Left lung (tissue), 10 donors: ENCODE results near the gene SEPTIN10. TPM values are rescaled to one million over a fixed set of nuclear protein-coding genes. Genes with fewer than 3 reads are reported as not detected.

Experiments used
- ATAC-seq: fragments of 200-7000 bp; cut with Tn5 transposase; one replicate; pipeline ENCODE4 v1.9.1; 2020; ENCODE audit warnings: moderate library complexity
- DNase-seq, 4 donors: peaks; one replicate each; pipeline ENCODE4 v3.0.0-alpha.2; 2013 to 2020
- H3K27ac ChIP-seq, 2 donors: fragments of 200-600 bp; sonication (generic) in 1 of 2; one replicate each; pipeline versions ENCODE4 v1.5.0 to v1.8.0; 2020 to 2021
- H3K27me3 ChIP-seq, 2 donors: fragments of 200-600 bp; sonication (generic) in 1 of 2; one replicate each; pipeline versions ENCODE4 v1.5.0 to v1.8.0; 2020 to 2021
- H3K36me3 ChIP-seq, 2 donors: fragments of 200-600 bp; sonication (generic) in 1 of 2; one replicate each; pipeline versions ENCODE4 v1.5.0 to v1.8.0; 2020 to 2021
- H3K4me1 ChIP-seq, 2 donors: fragments of 200-600 bp; one replicate each; pipeline ENCODE4 v1.8.0; 2021
- H3K4me3 ChIP-seq, 2 donors: fragments of 200-600 bp; sonication (generic) in 1 of 2; one replicate each; pipeline versions ENCODE4 v1.5.0 to v1.8.0; 2020 to 2021; ENCODE audit warnings: mild to moderate bottlenecking in 1 of 2
- H3K9me3 ChIP-seq, 2 donors: fragments of 200-600 bp; sonication (generic) in 1 of 2; one replicate each; pipeline versions ENCODE4 v1.5.0 to v1.8.0; 2020 to 2021
- CTCF ChIP-seq, 2 donors: fragments of 200-600 bp; sonication (generic) in 1 of 2; IDR thresholded peaks; one replicate each; pipeline versions ENCODE4 v1.5.0 to v1.8.0; 2021; ENCODE audit warnings: antibody characterized with exemption in 2 of 2
- intact Hi-C, 2 donors: fragments of 100-400 bp; cut with DNase I; formaldehyde crosslinking; loops; one replicate each; pipeline versions ENCODE4 v1.11.2 to v1.14.2; 2022
- polyA plus RNA-seq, 6 donors: library from polyadenylated mRNA; unstranded; fragments of 120-200 nt; gene quantifications; one replicate each; pipeline ENCODE4 v1.2.1, GENCODE V29; 2013; ENCODE audit not compliant: insufficient read length in 6 of 6
- total RNA-seq, 2 donors: library from RNA; stranded (reverse); fragmentation: NEBNext Ultra II Directional; extraction: Animal tissue kit (Norgen Biotek cat#: 25700); gene quantifications; one replicate each; pipeline ENCODE4 v1.2.1, GENCODE V29; 2021
- donor health status: DM: no; HTN: yes; CAD: no.
- donor health status: DM: no; HTN: no; CAD: no.

The SEPTIN10 gene
- total and polyA plus RNA-seq, 8 donors = 66.6 to 152 (median 130) TPM

- no peaks in the 10 kb centered on the region for H3K9me3 ChIP-seq
- TF ChIP-seq CTCF (IDR thresholded peaks at IDR 0.05) = no peak
- DNase-seq = no peak
- H3K36me3 ChIP-seq = no peaks in the 10 kb centered on the region
- ATAC-seq = no peak
- peaks cover 0 to 6% of the 10 kb centered on the region in 2 donors for H3K4me1 ChIP-seq
- no peaks in the 10 kb centered on the region for H3K27me3 ChIP-seq
- intact Hi-C loops = no loop called here
- H3K4me3 ChIP-seq = no peak overlapping the region
- no peak overlapping the region for H3K27ac ChIP-seq
Measured at GRCh38 chr2:109535217-109535946, 78.4 kb downstream of the SEPTIN10 start.

- no peak overlapping the region for H3K4me3 ChIP-seq
- H3K27me3 ChIP-seq = no peaks in the 10 kb centered on the region
- TF ChIP-seq CTCF (IDR thresholded peaks at IDR 0.05) = no peak
- H3K36me3 ChIP-seq = no peaks in the 10 kb centered on the region
- no peak for ATAC-seq
- H3K27ac ChIP-seq = no peak overlapping the region
- H3K9me3 ChIP-seq = no peaks in the 10 kb centered on the region
- peaks cover 0 to 6% of the 10 kb centered on the region in 2 donors for H3K4me1 ChIP-seq
- no peak for DNase-seq
- intact Hi-C loops = no loop called here
Measured at GRCh38 chr2:109533823-109534222, 79.9 kb downstream of the SEPTIN10 start.

- no peak for DNase-seq
- Histone ChIP-seq H3K9me3 (no peaks in the 10 kb centered on the region), H3K27me3 (no peaks in the 10 kb centered on the region), H3K36me3 (no peaks in the 10 kb centered on the region), H3K27ac (no peak overlapping the region), H3K4me3 (no peak overlapping the region), H3K4me1 (peaks cover 0 to 6% of the 10 kb centered on the region in 2 donors)
- ATAC-seq = no peak
- intact Hi-C loops = no loop called here
- no peak for TF ChIP-seq CTCF (IDR thresholded peaks at IDR 0.05)
Measured at GRCh38 chr2:109532728-109533076, 81.1 kb downstream of the SEPTIN10 start.

- no peak for TF ChIP-seq CTCF (IDR thresholded peaks at IDR 0.05)
- intact Hi-C loops = no loop called here
- Histone ChIP-seq H3K4me3 (no peak overlapping the region), H3K27me3 (no peaks in the 10 kb centered on the region), H3K9me3 (no peaks in the 10 kb centered on the region), H3K4me1 (peaks cover 0 to 6% of the 10 kb centered on the region in 2 donors), H3K36me3 (no peaks in the 10 kb centered on the region), H3K27ac (no peak overlapping the region)
- ATAC-seq = no peak
- DNase-seq = no peak
Measured at GRCh38 chr2:109531896-109532727, 81.7 kb downstream of the SEPTIN10 start.

DNA sequence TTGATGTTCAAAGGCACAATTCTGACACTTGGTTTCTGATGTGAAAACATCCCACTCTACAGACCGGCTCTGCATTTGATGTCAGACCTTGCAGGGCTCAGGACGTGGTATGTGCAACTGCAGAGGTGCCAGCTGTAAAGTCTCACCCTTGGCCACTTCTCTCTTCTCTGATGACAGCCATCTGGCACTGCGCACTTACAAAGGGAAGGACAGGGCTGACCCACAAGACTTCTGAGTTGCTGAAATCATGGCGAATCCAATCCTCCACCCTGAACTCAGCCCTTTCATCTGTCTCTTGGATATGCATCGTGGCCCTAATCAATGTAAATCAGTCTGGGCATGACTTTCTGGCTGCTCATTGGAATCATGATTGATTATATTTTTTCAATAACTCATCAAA, 82.5 kb downstream of the SEPTIN10 start:
- H3K4me1 ChIP-seq = peaks cover 0 to 6% of the 10 kb centered on the region in 2 donors
- no peaks in the 10 kb centered on the region for H3K27me3 ChIP-seq
- no peak overlapping the region for H3K27ac ChIP-seq
- DNase-seq = no peak
- H3K9me3 ChIP-seq = no peaks in the 10 kb centered on the region
- intact Hi-C loops = no loop called here
- no peaks in the 10 kb centered on the region for H3K36me3 ChIP-seq
- no peak for TF ChIP-seq CTCF (IDR thresholded peaks at IDR 0.05)
- no peak overlapping the region for H3K4me3 ChIP-seq
- ATAC-seq = no peak
